SK-N-MC (cell line): Measurements from ENCODE around the gene TYSND1.
"Not testable (repeated sequence)": the region's sequence is repeated elsewhere in the genome, so short reads cannot be mapped to it uniquely, and the experiment has no call there.

Experiments
- DNase-seq: peaks from one replicate; pipeline ENCODE4 v3.0.0-alpha.2; 2011; ENCODE audit warnings: low read depth, low spot score
- H3K27ac ChIP-seq: fragments of 200-600 bp; sonication (generic); 2 replicates; pipeline ENCODE4 v1.5.1; 2016; ENCODE audit warnings: mixed run types
- H3K36me3 ChIP-seq: fragments of 200-600 bp; sonication (generic); 2 replicates; pipeline ENCODE4 v1.6.1; 2017; ENCODE audit warnings: antibody characterized with exemption, low read length, mixed read lengths; ENCODE audit not compliant: insufficient read depth
- H3K4me3 ChIP-seq: fragments of 200-600 bp; sonication (generic); 2 replicates; pipeline ENCODE4 v1.5.1; 2016
- H3K9ac ChIP-seq: fragments of 200-600 bp; sonication (generic); 2 replicates; pipeline ENCODE4 v1.8.0; 2017; ENCODE audit warnings: mixed run types, mixed read lengths; ENCODE audit not compliant: insufficient read length
- H3K9me3 ChIP-seq: fragments of 200-600 bp; sonication (generic); 2 replicates; pipeline ENCODE4 v1.6.1; 2017; ENCODE audit warnings: low read depth, mild to moderate bottlenecking, antibody characterized with exemption, low read length, moderate library complexity, mixed read lengths
- EZH2 ChIP-seq: fragments of 200-600 bp; sonication (generic); IDR thresholded peaks from one replicate; pipeline ENCODE4 v1.6.1; 2017; ENCODE audit warnings: antibody characterized with exemption
- FOXP2 ChIP-seq: optimal IDR thresholded peaks from 2 replicates; pipeline ENCODE3; 2011; ENCODE audit warnings: mild to moderate bottlenecking, moderate library complexity; ENCODE audit not compliant: insufficient read depth; ENCODE audit errors: extremely low read length, control extremely low read depth
- POLR2AphosphoS5 ChIP-seq: IDR thresholded peaks from 2 replicates; pipeline ENCODE4 v1.6.1; 2012; ENCODE audit warnings: mild to moderate bottlenecking, low read depth, low read length, borderline replicate concordance

The TYSND1 gene

DNA sequence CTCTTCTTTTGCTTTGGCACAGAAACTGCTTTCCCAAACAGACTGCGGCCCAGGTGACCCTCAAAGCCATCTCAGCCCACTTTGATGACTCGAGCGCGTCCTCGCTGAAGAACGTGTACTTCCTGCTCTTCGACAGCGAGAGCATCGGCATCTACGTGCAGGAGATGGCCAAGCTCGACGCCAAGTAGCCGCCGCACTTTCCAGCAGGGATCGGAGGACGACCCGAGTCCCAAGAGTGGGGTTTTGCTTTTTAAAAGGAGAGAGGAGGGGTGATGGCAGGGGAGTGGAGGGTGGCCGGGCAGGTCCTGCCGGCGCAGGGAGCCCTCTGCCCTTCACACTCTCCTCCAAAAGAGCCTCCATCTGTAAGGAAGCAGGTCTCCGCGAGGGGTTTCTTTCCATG, 35.0 kb downstream of the TYSND1 start:
- Histone ChIP-seq H3K9me3 (no peaks in the 10 kb centered on the region), H3K27ac (no peak overlapping the region), H3K9ac (no peak overlapping the region), H3K36me3 (no peaks in the 10 kb centered on the region), H3K4me3 (no peak overlapping the region)
- TF ChIP-seq FOXP2 (no peak), POLR2AphosphoS5 (no peak), EZH2 (no peak)
- DNase-seq, result no peak

DNA sequence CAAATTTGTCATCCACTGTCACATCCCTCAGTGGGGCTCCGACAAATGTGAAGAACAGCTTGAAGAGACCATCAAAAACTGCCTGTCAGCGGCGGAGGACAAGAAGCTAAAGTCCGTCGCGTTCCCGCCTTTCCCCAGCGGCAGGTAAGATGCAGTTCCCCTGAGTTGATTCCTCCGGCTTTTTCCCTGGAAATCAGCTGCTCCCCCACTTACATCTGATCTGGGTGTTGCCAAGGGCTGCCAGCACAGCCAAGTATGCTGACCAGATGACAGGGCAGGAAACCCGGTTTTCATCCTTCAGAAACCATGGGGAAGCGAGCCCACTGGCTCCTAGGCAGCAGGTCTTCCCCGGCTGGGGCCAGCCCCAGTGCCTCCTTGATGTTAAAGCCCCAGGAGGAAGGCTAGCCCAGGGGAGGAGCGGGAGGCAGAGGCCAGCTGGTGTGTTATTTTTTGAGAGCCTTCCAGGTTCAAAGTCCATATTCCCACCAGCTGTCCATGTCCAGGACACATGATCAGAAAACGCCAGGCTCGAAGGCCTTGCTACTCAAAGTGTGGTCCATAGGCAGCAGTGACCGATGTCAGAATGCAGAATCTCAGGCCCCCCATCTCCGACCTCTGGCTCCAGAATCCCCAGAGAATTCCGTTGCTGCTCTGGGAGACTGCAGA, 37.3 kb downstream of the TYSND1 start:
- Histone ChIP-seq H3K36me3 (no peaks in the 10 kb centered on the region), H3K9ac (no peak overlapping the region), H3K9me3 (no peaks in the 10 kb centered on the region), H3K4me3 (no peak overlapping the region), H3K27ac (no peak overlapping the region)
- no peak for DNase-seq
- TF ChIP-seq POLR2AphosphoS5, result no peak
- TF ChIP-seq EZH2, result no peak

DNA sequence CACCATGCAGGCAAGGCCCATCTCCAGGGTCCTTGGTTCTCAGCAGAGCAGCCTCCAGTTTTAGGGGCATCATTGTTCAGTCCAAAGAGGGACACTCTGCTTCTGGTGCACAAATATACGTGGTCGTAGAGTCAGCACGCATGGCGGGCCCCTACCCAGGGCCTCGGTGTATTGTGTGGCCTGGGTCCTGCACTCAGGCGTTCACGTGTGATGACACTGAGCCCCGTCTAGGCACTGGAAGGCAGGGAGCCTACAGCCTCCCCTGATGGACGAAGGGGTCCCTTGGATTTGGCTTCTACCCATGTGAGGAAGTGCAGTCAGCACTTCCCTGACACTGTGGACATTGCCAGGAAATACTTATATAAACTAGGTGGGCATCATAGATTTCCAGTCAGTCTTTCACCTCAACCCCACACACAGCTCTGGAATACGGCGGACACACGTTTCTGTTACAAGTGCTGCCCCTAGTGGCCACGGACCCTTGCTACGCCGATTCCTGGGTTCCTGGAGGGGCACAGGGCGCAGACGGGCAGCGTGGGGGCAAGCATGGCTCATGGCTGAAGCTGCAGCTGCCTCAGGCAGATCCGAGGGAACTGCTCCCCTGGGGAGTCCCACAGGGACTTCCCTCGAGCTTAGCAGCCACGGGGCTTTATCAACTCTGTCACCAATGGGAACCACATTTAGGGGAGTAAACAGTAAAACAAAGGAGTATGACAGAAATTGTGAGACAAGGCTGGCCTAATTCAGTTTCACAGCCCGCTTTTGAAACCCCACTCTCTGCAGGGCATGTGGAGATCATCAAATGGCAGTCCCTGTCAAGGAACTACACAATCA, 39.3 kb downstream of the TYSND1 start:
- DNase-seq, result no peak
- H3K27ac ChIP-seq, result no peak overlapping the region
- H3K4me3 ChIP-seq, result no peak overlapping the region
- no peak overlapping the region for H3K9ac ChIP-seq
- no peaks in the 10 kb centered on the region for H3K9me3 ChIP-seq
- TF ChIP-seq FOXP2 (no peak), EZH2 (no peak), POLR2AphosphoS5 (no peak)
- no peaks in the 10 kb centered on the region; the same call in 1 of the 2 replicates for H3K36me3 ChIP-seq

DNA sequence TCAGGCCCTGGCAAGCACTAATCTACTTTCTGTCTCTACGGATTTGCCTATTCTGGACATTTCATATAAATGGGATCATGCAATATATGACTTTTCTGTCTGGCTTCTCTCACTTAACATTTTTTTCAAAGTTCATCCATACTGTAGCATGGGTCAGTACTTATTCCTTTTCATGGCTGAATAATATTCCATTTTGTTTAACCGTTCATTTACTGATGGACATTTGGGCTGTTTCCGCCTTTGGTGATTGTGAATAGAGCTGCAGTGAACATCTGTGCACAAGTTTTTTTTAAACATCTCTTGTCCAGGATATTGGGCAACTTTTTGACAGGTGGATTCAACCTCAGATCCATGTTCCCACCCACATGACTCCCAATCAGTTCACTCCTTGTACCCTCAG, 44.8 kb downstream of the TYSND1 start:
- no peak overlapping the region for H3K9ac ChIP-seq
- no peak for DNase-seq
- no peak overlapping the region for H3K4me3 ChIP-seq
- H3K27ac ChIP-seq, result no peak overlapping the region
- peaks cover 21% of the 10 kb centered on the region; the same call in 1 of the 2 replicates for H3K36me3 ChIP-seq
- no peaks in the 10 kb centered on the region for H3K9me3 ChIP-seq
- TF ChIP-seq EZH2, result no peak
- TF ChIP-seq POLR2AphosphoS5, result no peak
- TF ChIP-seq FOXP2, result no peak

DNA sequence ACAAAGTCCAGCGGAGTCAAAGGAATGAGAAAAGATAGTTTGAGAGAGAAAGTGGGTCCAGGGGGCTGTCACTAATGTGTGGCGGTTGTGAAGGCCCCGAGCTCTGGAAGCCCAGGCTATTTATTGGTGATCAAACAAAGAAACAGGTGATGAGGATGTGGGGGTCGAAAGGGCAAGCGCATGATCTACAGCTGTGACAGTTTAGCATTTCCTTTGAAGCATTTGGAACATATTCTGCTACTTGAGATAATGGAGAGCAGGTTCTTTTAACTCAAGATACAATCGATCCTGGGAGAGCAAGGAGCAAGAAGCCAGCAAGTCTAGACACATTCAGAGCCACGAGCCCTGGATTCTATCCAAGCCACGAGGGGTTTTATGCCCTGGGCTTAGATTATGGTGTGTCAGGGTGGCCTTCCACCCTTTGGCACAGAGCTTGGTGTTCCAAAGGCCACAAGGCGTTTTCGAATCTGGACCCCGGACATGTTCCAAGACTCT, 45.4 kb downstream of the TYSND1 start:
- not testable (repeated sequence) for H3K27ac ChIP-seq, H3K9ac ChIP-seq, DNase-seq, H3K4me3 ChIP-seq, H3K9me3 ChIP-seq
- H3K36me3 ChIP-seq, result peaks cover 24% of the 10 kb centered on the region; the same call in 1 of the 2 replicates

DNA sequence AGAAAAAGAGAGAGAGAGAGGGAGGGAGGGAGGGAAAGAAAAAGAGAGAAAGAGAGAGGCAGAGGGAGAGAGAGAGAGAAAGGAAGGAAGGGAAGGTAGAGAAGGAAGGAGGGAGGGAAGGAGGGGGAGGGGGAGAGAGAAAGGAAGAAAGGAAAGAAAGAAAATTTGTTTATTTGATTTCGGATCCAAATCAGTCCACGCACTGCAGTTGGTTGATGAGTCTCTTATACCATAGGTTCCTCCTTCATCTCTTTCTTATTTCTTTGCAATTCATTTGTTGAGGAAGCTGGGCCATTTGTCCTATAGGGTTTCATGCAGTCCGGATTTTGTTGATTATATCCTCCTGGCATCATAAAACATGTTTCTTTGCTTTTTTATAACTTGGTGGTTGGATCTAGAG, 48.2 kb downstream of the TYSND1 start:
- peaks cover 43% of the 10 kb centered on the region; the same call in 1 of the 2 replicates for H3K36me3 ChIP-seq
- no peak overlapping the region for H3K27ac ChIP-seq
- no peak overlapping the region for H3K9ac ChIP-seq
- TF ChIP-seq POLR2AphosphoS5 (no peak), FOXP2 (no peak), EZH2 (no peak)
- no peak overlapping the region for H3K4me3 ChIP-seq
- H3K9me3 ChIP-seq, result no peaks in the 10 kb centered on the region
- no peak for DNase-seq

GRCh38 chr10:70097459-70097858, 49.0 kb downstream of the TYSND1 start:
- Histone ChIP-seq H3K27ac (no peak overlapping the region), H3K9ac (no peak overlapping the region), H3K9me3 (no peaks in the 10 kb centered on the region), H3K4me3 (no peak overlapping the region), H3K36me3 (peaks cover 46% of the 10 kb centered on the region; the same call in 1 of the 2 replicates)
- TF ChIP-seq FOXP2, result no peak
- TF ChIP-seq POLR2AphosphoS5, result no peak
- no peak for TF ChIP-seq EZH2
- no peak for DNase-seq

- H3K36me3 ChIP-seq, result peaks cover 43% of the 10 kb centered on the region; the same call in 1 of the 2 replicates
These were observed 49.6 kb downstream of the TYSND1 start for GRCh38 chr10:70096705-70097420.

More at GRCh38 chr10:70096705-70097420, 49.6 kb downstream of the TYSND1 start:
- Histone ChIP-seq H3K27ac (no peak overlapping the region), H3K9ac (no peak overlapping the region), H3K4me3 (no peak overlapping the region), H3K9me3 (no peaks in the 10 kb centered on the region)
- DNase-seq, result no peak
- no peak for TF ChIP-seq POLR2AphosphoS5
- TF ChIP-seq FOXP2, result no peak
- TF ChIP-seq EZH2, result no peak
